Fibroblast of lung (primary cell): Measurements from ENCODE around the gene TBC1D8. TPM values are rescaled to one million over a fixed set of nuclear protein-coding genes. Genes with fewer than 3 reads are reported as not detected.

Source experiments
- DNase-seq, 2 donors: peaks; one replicate each; pipeline versions ENCODE4 v3.0.0 to v3.0.0-alpha.2; 2010; ENCODE audit warnings: low read depth in 2 of 2
- H2AFZ ChIP-seq: 2 replicates; pipeline ENCODE4 v1.5.1; 2012; ENCODE audit warnings: low read length, control low read depth, inconsistent platforms
- H3K27ac ChIP-seq: 2 replicates; pipeline ENCODE4 v1.5.1; 2011; ENCODE audit warnings: low read length, control low read depth; ENCODE audit not compliant: insufficient read depth
- H3K27me3 ChIP-seq: 2 replicates; pipeline ENCODE4 v1.5.1; 2011; ENCODE audit warnings: mild to moderate bottlenecking, low read length; ENCODE audit not compliant: control insufficient read depth, insufficient read depth
- H3K36me3 ChIP-seq: 2 replicates; pipeline ENCODE4 v1.5.1; 2011; ENCODE audit warnings: low read length; ENCODE audit not compliant: control insufficient read depth, insufficient read depth
- H3K4me1 ChIP-seq: 2 replicates; pipeline ENCODE4 v1.5.1; 2011; ENCODE audit warnings: low read length; ENCODE audit not compliant: control insufficient read depth, insufficient read depth; ENCODE audit errors: extremely low read depth
- H3K4me2 ChIP-seq: 2 replicates; pipeline ENCODE4 v1.5.1; 2011; ENCODE audit warnings: low read length, control low read depth; ENCODE audit not compliant: insufficient read depth; ENCODE audit errors: extremely low read depth
- H3K4me3 ChIP-seq, 4 experiments: fragments of 200-600 bp in 1 of 4; sonication (generic) in 1 of 4; replicated peaks in 1 of 4; 2 replicates each; pipeline ENCODE4 v1.5.1; 2011 to 2016; ENCODE audit warnings: low read length in 4 of 4, low read depth in 3 of 4, mild to moderate bottlenecking in 3 of 4, control low read depth in 2 of 4, inconsistent platforms in 1 of 4, mixed read lengths in 1 of 4; ENCODE audit not compliant: insufficient read depth in 1 of 4; ENCODE audit errors: control extremely low read depth in 1 of 4
- H3K79me2 ChIP-seq: 2 replicates; pipeline ENCODE4 v1.5.1; 2012; ENCODE audit warnings: mild to moderate bottlenecking, low read length, inconsistent platforms; ENCODE audit not compliant: control insufficient read depth, insufficient read depth
- H3K9ac ChIP-seq: 2 replicates; pipeline ENCODE4 v1.5.1; 2011; ENCODE audit warnings: mild to moderate bottlenecking, low read length, control low read depth; ENCODE audit not compliant: insufficient read depth
- H3K9me3 ChIP-seq: 2 replicates; pipeline ENCODE4 v1.5.1; 2012; ENCODE audit warnings: low read depth, low read length; ENCODE audit not compliant: control insufficient read depth, insufficient read depth
- H4K20me1 ChIP-seq: 2 replicates; pipeline ENCODE4 v1.5.1; 2011; ENCODE audit warnings: low read length; ENCODE audit not compliant: control insufficient read depth, insufficient read depth; ENCODE audit errors: extremely low read depth
- CTCF ChIP-seq, 2 donors: IDR thresholded peaks in 1 of 2; conservative IDR thresholded peaks in 1 of 2; 1 replicate in 1 of 2; 2 replicates in 1 of 2; pipeline ENCODE4 v1.5.1; 2011 to 2012; ENCODE audit warnings: low read length in 2 of 2, control low read depth in 1 of 2, inconsistent platforms in 1 of 2, low read depth in 1 of 2, mild to moderate bottlenecking in 1 of 2
- EZH2 ChIP-seq: IDR thresholded peaks from 2 replicates; pipeline ENCODE4 v1.5.1; 2012; ENCODE audit warnings: low read length, control low read depth, mild to moderate bottlenecking; ENCODE audit errors: missing control alignments
- polyA plus RNA-seq, 2 donors: library from polyadenylated mRNA; depleted of rRNA in 1 of 2; stranded (reverse) in 1 of 2; unstranded in 1 of 2; fragments of >200 nt; gene quantifications; 2 replicates each; pipeline ENCODE4 v1.2.1, GENCODE V29; 2011 to 2012; ENCODE audit warnings: missing spikeins in 1 of 2
- total RNA-seq: library from RNA; depleted of rRNA; stranded (reverse); fragments of >200 nt; gene quantifications from 2 replicates; pipeline ENCODE4 v1.2.1, GENCODE V29; 2014

Gene TBC1D8
- total and polyA plus RNA-seq, 2 donors (not counting 1 experiment from before 2014, with no cell fraction given), result 3.8 to 5.4 TPM

GRCh38 chr2:101179982-101180381 is 28.8 kb upstream of the TBC1D8 start:
- TF ChIP-seq EZH2, result no peak
- no peak for TF ChIP-seq CTCF (conservative IDR thresholded peaks at IDR 0.05 in 1 of 2, IDR thresholded peaks at IDR 0.05 in 1 of 2; ENCODE audit: low read depth in 1 of 2, low read length in 2 of 2)
- no peaks in the 10 kb centered on the region for H4K20me1 ChIP-seq
- H3K79me2 ChIP-seq, result no peaks in the 10 kb centered on the region
- H3K36me3 ChIP-seq, result no peaks in the 10 kb centered on the region
- H3K4me1 ChIP-seq, result no peaks in the 10 kb centered on the region
- no peak overlapping the region for H3K9ac ChIP-seq
- no peak overlapping the region for H2AFZ ChIP-seq
- no peak overlapping the region for H3K4me2 ChIP-seq
- no peak overlapping the region for H3K4me3 ChIP-seq
- H3K27ac ChIP-seq, result no peak overlapping the region
- no peak for DNase-seq
- H3K9me3 ChIP-seq, result no peaks in the 10 kb centered on the region
- peaks cover 3% of the 10 kb centered on the region for H3K27me3 ChIP-seq

- Histone ChIP-seq H3K4me3 (no peak overlapping the region), H3K27me3 (peaks cover 3% of the 10 kb centered on the region), H3K36me3 (no peaks in the 10 kb centered on the region), H3K9me3 (no peaks in the 10 kb centered on the region), H3K27ac (no peak overlapping the region), H2AFZ (no peak overlapping the region), H3K9ac (no peak overlapping the region), H3K4me1 (no peaks in the 10 kb centered on the region), H3K79me2 (no peaks in the 10 kb centered on the region), H3K4me2 (no peak overlapping the region), H4K20me1 (no peaks in the 10 kb centered on the region)
- DNase-seq, result no peak
- no peak for TF ChIP-seq CTCF (conservative IDR thresholded peaks at IDR 0.05 in 1 of 2, IDR thresholded peaks at IDR 0.05 in 1 of 2; ENCODE audit: low read depth in 1 of 2, low read length in 2 of 2)
- no peak for TF ChIP-seq EZH2
Observed at GRCh38 chr2:101176803-101177202, 25.6 kb upstream of the TBC1D8 start.

GRCh38 chr2:101175991-101176390 is 24.8 kb upstream of the TBC1D8 start:
- H3K36me3 ChIP-seq, result no peaks in the 10 kb centered on the region
- DNase-seq, result no peak

More at GRCh38 chr2:101175991-101176390, 24.8 kb upstream of the TBC1D8 start:
- peaks cover 3% of the 10 kb centered on the region for H3K27me3 ChIP-seq
- H3K9me3 ChIP-seq, result no peaks in the 10 kb centered on the region
- H2AFZ ChIP-seq, result no peak overlapping the region
- H3K79me2 ChIP-seq, result no peaks in the 10 kb centered on the region
- no peak overlapping the region for H3K9ac ChIP-seq
- no peaks in the 10 kb centered on the region for H4K20me1 ChIP-seq
- no peak overlapping the region for H3K4me3 ChIP-seq
- no peak overlapping the region for H3K27ac ChIP-seq
- TF ChIP-seq EZH2, result no peak
- no peak for TF ChIP-seq CTCF (conservative IDR thresholded peaks at IDR 0.05 in 1 of 2, IDR thresholded peaks at IDR 0.05 in 1 of 2; ENCODE audit: low read depth in 1 of 2, low read length in 2 of 2)
- H3K4me1 ChIP-seq, result no peaks in the 10 kb centered on the region
- H3K4me2 ChIP-seq, result no peak overlapping the region
